HepG2 (cell line): ENCODE data around the gene VARS1. TPM values are rescaled to one million over a fixed set of nuclear protein-coding genes. Genes with fewer than 3 reads are reported as not detected.

Experiments used
- CBX2 ChIP-seq, 2 experiments: fragments of 200-600 bp in 1 of 2; sonication (generic); formaldehyde crosslinking in 1 of 2; IDR thresholded peaks; 2 replicates each; pipeline versions ENCODE4 v1.7.0 to v1.8.1; 2018 to 2022; ENCODE audit warnings: low read depth in 2 of 2, low read length in 1 of 2, mild to moderate bottlenecking in 1 of 2, missing genetic modification reagents in 1 of 2
- FOXP1 ChIP-seq, 2 experiments: fragments of 450-650 bp in 1 of 2; IDR thresholded peaks; 2 replicates each; pipeline ENCODE4 v1.6.1; 2017 to 2018; ENCODE audit warnings: antibody characterized with exemption in 1 of 2
- GMEB1 ChIP-seq: sonication (generic); formaldehyde crosslinking; IDR thresholded peaks from 2 replicates; pipeline ENCODE4 v1.5.1; 2020; ENCODE audit warnings: missing genetic modification reagents, mild to moderate bottlenecking, borderline replicate concordance
- KLF6 ChIP-seq: IDR thresholded peaks from 2 replicates; pipeline ENCODE4 v1.8.0; 2016; ENCODE audit warnings: missing biosample characterization, missing genetic modification reagents
- NCOA5 ChIP-seq: sonication (generic); formaldehyde crosslinking; IDR thresholded peaks from 2 replicates; pipeline ENCODE4 v1.4.0; 2020; ENCODE audit warnings: missing genetic modification reagents
- PATZ1 ChIP-seq: sonication (generic); formaldehyde crosslinking; IDR thresholded peaks from 2 replicates; pipeline ENCODE4 v1.4.0; 2020; ENCODE audit warnings: missing genetic modification reagents
- THAP7 ChIP-seq: sonication (generic); formaldehyde crosslinking; IDR thresholded peaks from 2 replicates; pipeline ENCODE4 v1.8.1; 2023; ENCODE audit warnings: mild to moderate bottlenecking, missing genetic modification reagents
- TOPORS ChIP-seq: sonication (generic); formaldehyde crosslinking; IDR thresholded peaks from 2 replicates; pipeline ENCODE4 v1.8.0; 2023; ENCODE audit warnings: mild to moderate bottlenecking, missing genetic modification reagents
- ZBTB3 ChIP-seq: sonication (generic); formaldehyde crosslinking; IDR thresholded peaks from 2 replicates; pipeline ENCODE4 v1.4.0; 2020; ENCODE audit warnings: low read depth, mild to moderate bottlenecking, moderate library complexity, missing genetic modification reagents, borderline replicate concordance
- ZNF142 ChIP-seq: sonication (generic); formaldehyde crosslinking; IDR thresholded peaks from 2 replicates; pipeline ENCODE4 v1.4.0; 2020; ENCODE audit warnings: missing genetic modification reagents
- ZNF549 ChIP-seq: sonication (generic); formaldehyde crosslinking; IDR thresholded peaks from 2 replicates; pipeline ENCODE4 v1.5.0; 2020; ENCODE audit warnings: missing genetic modification reagents
- ZNF567 ChIP-seq: sonication (generic); formaldehyde crosslinking; IDR thresholded peaks from 2 replicates; pipeline ENCODE4 v1.8.1; 2023; ENCODE audit warnings: mild to moderate bottlenecking, missing genetic modification reagents, borderline replicate concordance
- ZNF570 ChIP-seq: sonication (generic); formaldehyde crosslinking; IDR thresholded peaks from 2 replicates; pipeline ENCODE4 v1.4.0; 2020; ENCODE audit warnings: mild to moderate bottlenecking, missing genetic modification reagents, borderline replicate concordance
- ZNF780A ChIP-seq: sonication (generic); formaldehyde crosslinking; IDR thresholded peaks from 2 replicates; pipeline ENCODE4 v1.8.0; 2022; ENCODE audit warnings: mild to moderate bottlenecking, missing genetic modification reagents, moderate library complexity
- ZNF83 ChIP-seq: sonication (generic); formaldehyde crosslinking; IDR thresholded peaks from 2 replicates; pipeline ENCODE4 v1.4.0; 2020; ENCODE audit warnings: missing genetic modification reagents, mild to moderate bottlenecking, borderline replicate concordance
- ZUFSP ChIP-seq: sonication (generic); formaldehyde crosslinking; IDR thresholded peaks from 2 replicates; pipeline ENCODE4 v1.9.0; 2021; ENCODE audit warnings: missing genetic modification reagents, mild to moderate bottlenecking, borderline replicate concordance
- polyA plus RNA-seq, 8 experiments: library from polyadenylated mRNA; depleted of rRNA in 3 of 8; stranded (reverse) in 7 of 8; unstranded in 1 of 8; fragments of >200 nt; fragmentation: Illumina TruSeq in 4 of 8; extraction: Trizol in 4 of 8; gene quantifications; 2 replicates each; pipeline versions ENCODE4 v1.2.1 to v1.2.3, GENCODE V29; 2011 to 2016; ENCODE audit warnings: low read depth in 4 of 8, missing spikeins in 1 of 8, mixed read lengths in 1 of 8; ENCODE audit not compliant: insufficient read depth in 1 of 8
- total RNA-seq, 5 experiments: library from RNA; depleted of rRNA; stranded (reverse); fragments of >200 nt; fragmentation: Illumina TruSeq; extraction: Trizol; gene quantifications; 2 replicates each; pipeline ENCODE4 v1.2.3, GENCODE V29; 2016; ENCODE audit warnings: low read depth in 1 of 5

Gene VARS1
- total and polyA plus RNA-seq, 2 of the 13 experiments (the other 11 are each of a cell fraction or from before 2014, with no cell fraction given), result 14.7 to 56.1 TPM

GRCh38 chr6:31795616-31796298 is at the start of gene VARS1 (continued):
- TF ChIP-seq ZNF570 (CRISPR knock-in tag), result no peak
- peak; percentile 81 for TF ChIP-seq KLF6 (CRISPR knock-in tag)
- TF ChIP-seq ZUFSP (CRISPR knock-in tag), result no peak
- peak; percentile 83 for TF ChIP-seq THAP7 (CRISPR knock-in tag)
- no peak for TF ChIP-seq ZNF780A
- no peak for TF ChIP-seq CBX2 (IDR thresholded peaks at IDR 0.05; ENCODE audit: low read depth, low read length)
- no peak for TF ChIP-seq CBX2 (CRISPR knock-in tag; IDR thresholded peaks at IDR 0.05; ENCODE audit: low read depth)
- TF ChIP-seq ZNF83 (CRISPR knock-in tag), result peak; percentile 80; the same call in 1 of the 2 replicates
- TF ChIP-seq NCOA5, result no peak
- TF ChIP-seq ZBTB3 (CRISPR knock-in tag), result peak; percentile 84; the same call in 1 of the 2 replicates
- TF ChIP-seq ZNF567, result peak; percentile 95
- TF ChIP-seq ZNF142 (CRISPR knock-in tag), result peak; percentile 94
- TF ChIP-seq GMEB1, result peak; percentile 69
- TF ChIP-seq FOXP1 (IDR thresholded peaks at IDR 0.05), result no peak
- 0 out of 2 replicates have a peak, but pooled peaks have one; percentile 10 for TF ChIP-seq FOXP1 (CRISPR knock-in tag; IDR thresholded peaks at IDR 0.05)
- no peak for TF ChIP-seq ZNF549 (CRISPR knock-in tag)
- peak; percentile 46 for TF ChIP-seq PATZ1 (CRISPR knock-in tag)
- no peak for TF ChIP-seq TOPORS (CRISPR knock-in tag)
